HG03060 (cell line): ENCODE results near the gene UGT1A9.
"Not testable (repeated sequence)": the region's sequence is repeated elsewhere in the genome, so short reads cannot be mapped to it uniquely, and the experiment has no call there.

Experiments used
- ATAC-seq: cut with Tn5 transposase; IDR thresholded peaks from one replicate; pipeline ENCODE4 v1.9.1; 2021; ENCODE audit warnings: low read depth, moderate number of reproducible peaks; ENCODE audit not compliant: unreplicated experiment

The UGT1A9 gene

GRCh38 chr2:233707940-233708644 is 36.4 kb downstream of the UGT1A9 start:
- no peak for ATAC-seq

DNA sequence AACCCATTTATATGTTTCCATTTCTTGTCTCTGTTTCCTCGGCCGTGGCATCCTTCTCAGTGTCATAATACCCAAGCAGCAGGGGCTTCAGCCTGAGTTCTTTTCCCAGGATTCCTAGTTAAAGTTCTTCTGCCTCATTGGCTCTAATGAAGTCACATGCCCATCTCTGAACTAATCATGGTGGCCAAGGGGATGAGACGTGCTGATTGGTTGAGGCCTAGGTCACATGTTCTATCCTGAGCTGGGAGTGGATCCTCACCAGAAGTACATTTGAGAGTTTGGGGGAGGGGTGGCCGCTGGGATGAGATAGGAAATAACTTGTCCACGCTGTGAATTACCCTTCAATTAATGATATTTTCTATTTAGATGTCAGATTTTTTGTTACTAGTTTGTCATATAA is 37.2 kb downstream of the UGT1A9 start:
- no peak for ATAC-seq

DNA sequence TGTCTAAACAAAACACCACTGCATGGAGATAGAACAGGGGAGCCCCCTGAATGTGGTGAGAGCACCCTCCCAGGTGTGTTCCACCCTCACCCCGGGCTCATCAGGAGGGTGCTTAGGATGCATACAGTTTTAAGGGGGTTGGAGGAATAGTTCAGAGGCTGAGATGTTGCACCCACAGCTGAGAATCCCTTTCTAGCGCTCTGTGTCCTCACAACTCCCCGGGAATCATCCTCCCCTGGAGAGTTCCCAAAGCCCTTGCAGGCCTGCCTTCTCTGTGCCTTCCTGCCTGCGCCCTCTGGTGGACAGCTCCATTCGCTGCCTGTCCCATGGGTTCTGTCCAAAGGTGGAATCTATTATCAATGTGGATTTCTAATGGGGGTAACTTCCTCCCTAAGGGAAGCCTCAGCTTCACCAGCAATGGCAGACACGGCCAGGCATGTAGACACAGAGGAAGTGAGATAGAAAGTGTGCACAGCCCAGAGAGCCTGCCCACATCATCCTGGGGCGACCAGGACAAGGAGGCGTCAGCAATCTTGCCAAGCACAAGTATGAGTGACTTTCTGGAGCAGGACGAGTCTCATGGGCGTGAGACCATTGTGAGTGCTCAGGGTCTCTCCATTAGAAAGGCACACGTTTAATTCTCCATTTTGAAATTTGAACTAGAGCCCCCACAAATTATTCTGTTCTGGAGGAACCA is 39.8 kb downstream of the UGT1A9 start:
- no peak for ATAC-seq

DNA sequence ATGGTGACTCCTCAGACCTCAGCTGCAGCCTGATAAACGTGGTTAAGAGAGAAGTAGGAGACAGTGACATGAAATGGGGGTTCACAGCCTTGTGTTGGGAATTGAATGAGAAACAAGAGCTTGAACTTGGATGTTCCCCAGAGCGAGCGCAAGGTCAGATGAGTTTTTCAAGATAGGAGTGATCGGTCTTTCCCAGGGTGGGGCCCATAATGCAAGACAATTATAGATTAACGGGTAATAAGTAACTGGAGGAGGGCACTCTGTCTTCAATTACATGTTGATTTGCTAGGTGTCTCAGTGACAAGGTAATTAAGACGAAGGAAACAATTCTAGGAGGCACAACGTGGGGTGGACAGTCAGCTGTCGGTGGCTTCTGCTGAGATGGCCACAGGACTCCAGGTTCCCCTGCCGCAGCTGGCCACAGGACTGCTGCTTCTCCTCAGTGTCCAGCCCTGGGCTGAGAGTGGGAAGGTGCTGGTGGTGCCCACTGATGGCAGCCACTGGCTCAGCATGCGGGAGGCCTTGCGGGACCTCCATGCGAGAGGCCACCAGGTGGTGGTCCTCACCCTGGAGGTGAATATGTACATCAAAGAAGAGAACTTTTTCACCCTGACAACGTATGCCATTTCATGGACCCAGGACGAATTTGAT is 41.0 kb downstream of the UGT1A9 start, which contains the start of gene UGT1A5:
Gene UGT1A5 (plus strand): TSS at position 297 of the 651 bp plus-strand sequence. CDS start 85 bp downstream, at position 382.
- no peak for ATAC-seq

DNA sequence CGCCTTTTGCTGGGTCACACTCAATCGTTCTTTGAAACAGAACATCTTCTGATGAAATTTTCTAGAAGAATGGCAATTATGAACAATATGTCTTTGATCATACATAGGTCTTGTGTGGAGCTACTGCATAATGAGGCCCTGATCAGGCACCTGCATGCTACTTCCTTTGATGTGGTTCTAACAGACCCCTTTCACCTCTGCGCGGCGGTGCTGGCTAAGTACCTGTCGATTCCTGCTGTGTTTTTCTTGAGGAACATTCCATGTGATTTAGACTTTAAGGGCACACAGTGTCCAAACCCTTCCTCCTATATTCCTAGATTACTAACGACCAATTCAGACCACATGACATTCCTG is 41.5 kb downstream of the UGT1A9 start:
- no peak for ATAC-seq

- no peak for ATAC-seq
Observed at GRCh38 chr2:233714121-233714520, 42.4 kb downstream of the UGT1A9 start.

DNA sequence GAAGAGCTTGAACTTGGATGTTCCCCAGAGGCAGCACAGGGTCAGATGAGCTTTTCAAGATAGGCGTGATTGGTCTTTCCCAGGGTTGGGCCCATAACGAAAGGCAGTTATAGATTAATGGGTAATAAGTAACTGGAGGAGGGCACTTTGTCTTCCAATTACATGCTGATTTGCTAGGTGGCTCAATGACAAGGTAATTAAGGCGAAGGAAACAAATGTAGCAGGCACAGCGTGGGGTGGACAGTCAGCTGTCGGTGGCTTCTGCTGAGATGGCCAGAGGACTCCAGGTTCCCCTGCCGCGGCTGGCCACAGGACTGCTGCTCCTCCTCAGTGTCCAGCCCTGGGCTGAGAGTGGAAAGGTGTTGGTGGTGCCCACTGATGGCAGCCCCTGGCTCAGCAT is 46.9 kb downstream of the UGT1A9 start, which contains the start of gene UGT1A4:
Gene UGT1A4 (plus strand): TSS at position 185 of the 400 bp plus-strand sequence. CDS start 85 bp downstream, at position 270.
- no peak for ATAC-seq

- ATAC-seq = no peak
Observed at GRCh38 chr2:233728723-233729301, 57.1 kb downstream of the UGT1A9 start, which contains the start of gene UGT1A3. TSS of gene UGT1A3 (plus strand) at chr2:233729042. CDS start at chr2:233729127, 85 bp downstream.

DNA sequence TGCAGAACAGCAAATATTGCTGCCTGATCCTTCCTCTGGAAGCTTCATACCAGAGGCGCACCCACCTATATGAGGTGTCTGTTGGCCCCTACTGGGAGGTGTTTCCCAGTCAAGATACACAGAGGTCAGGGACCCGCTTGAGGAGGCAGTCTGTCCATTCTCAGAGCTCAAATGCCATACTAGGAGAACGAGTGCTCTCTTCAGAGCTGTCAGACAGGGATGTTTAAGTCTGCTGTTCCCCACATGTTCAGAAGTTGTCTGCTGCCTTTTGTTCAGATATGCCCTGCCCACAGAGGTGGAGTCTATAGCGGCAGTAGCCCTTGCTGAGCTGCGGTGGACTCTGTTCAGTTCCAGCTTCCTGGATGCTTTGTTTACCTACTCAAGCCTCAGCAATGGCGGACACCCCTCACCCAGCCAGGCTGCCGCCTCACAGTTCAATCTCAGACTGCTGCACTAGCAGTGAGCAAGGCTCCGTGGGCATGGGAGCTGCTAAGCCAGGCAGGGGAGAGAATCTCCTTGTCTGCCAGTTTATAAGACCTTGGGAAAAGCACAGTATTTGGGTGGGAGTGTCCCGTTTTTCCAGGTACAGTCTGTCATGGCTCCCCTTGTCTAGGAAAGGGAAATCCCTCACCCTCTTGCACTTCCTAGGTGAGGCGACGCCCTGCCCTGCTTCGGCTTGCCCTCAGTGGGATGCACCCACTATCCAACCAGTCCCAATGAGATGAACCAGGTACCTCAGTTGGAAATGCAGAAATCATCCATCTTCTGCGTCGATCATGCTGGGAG is 65.4 kb downstream of the UGT1A9 start:
- ATAC-seq = not testable (repeated sequence)

GRCh38 chr2:233740870-233741269 is 69.2 kb downstream of the UGT1A9 start:
- no peak for ATAC-seq

DNA sequence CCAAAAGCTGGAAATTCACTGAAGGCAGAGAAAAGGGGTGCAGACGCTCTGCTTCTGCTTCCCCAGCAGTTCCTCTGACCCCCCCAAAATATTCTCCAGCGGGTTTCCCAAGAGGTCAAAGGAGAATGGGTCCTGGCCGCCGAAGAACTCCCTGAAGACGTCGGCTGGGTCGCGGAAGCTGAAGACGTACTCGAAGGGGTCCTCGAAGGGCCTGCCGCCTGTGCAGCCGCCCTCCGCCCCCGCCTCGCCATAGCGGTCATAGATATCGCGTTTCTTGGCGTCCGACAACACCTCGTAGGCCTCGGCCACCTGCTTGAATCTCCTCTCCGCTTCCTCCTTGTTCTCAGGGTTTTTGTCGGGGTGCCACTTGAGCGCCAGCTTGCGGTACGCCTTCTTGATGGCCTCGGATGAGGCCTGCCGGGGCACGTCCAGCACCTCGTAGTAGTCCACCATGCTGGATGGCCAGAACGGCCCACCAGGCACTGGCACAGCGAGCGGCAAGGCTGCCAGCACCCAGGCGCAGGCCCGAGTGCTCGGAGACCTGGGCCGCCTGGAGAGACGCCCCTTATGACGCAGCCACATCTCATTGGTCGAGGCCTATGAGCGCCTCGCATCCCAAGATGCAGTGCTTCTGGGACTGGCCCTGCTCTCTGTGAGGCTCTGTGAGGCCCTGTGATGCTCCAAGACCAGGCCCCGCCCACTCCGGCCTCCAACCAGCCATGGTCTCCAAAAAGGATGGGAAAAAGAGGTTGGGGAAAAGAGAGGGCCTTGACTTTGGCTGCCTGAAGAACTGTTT is 72.0 kb downstream of the UGT1A9 start:
- ATAC-seq = no peak

- ATAC-seq = no peak
Observed at GRCh38 chr2:233745073-233745755, 73.5 kb downstream of the UGT1A9 start.

DNA sequence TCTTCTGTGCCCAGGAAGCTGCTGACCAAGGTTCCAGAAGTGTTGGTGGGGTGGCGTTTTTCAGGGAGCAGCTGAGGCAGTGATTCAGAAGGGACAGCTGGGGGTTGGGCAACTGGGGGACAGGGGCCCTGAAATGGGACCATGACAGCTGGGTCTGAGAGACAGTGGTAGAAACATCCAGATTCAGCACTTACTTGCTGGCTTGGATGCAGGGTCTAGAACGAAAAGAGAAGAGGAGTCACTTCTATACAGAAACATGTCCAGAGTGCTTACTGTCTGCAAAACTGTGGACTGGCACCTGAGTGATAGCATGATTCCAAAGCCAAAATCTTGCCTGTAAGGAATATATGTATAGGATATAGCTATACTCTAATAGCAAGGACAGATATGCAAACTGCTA is 74.1 kb downstream of the UGT1A9 start:
- not testable (repeated sequence) for ATAC-seq

- no peak for ATAC-seq
Observed at GRCh38 chr2:233746475-233747282, 75.0 kb downstream of the UGT1A9 start.

- ATAC-seq = no peak
Observed at GRCh38 chr2:233747283-233747544, 75.5 kb downstream of the UGT1A9 start.

- ATAC-seq = not testable (repeated sequence)
Observed at GRCh38 chr2:233750689-233751088, 79.0 kb downstream of the UGT1A9 start.

- not testable (repeated sequence) for ATAC-seq
Observed at GRCh38 chr2:233751212-233752009, 79.7 kb downstream of the UGT1A9 start.
